ENCODE data around the gene HS3ST1.

HS3ST1 gene

DNA sequence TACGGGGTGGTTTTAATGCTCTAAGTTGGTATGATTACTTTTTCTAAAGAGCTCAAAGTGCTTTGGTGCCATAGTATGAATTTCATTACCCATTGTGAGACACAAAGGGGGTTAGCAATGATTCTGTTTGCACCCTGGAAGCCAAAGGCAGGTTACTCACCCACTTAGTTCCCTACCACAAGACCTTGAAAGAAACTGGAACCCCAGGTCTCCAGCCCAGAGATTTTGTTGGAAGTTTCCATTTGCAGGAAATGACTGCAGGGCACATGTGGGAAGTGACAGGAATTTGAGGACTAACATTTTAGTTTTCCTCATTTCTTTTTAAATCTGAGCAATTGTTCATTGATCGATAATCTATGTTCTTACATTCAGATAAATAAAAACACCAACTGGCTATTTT, 1.8 kb upstream of the HS3ST1 start:
- DNase-seq, result no peak

DNA sequence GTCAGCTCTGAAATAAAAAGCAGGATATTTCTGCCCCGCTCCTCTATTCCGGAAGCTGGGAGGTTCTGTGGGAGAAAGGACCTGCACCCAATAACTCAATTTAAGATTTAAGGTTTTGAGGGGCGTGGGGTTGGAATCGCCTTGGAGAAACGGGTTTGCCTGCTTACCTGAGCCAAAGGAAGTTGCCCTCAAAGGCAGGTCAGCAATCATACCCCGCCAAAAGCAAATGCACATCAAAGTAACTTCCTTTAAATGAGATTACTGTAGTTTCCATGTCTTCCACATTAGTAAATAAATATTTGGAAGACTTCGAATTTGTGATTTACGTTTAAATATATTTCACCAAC, 978 bp upstream of the HS3ST1 start:
- no peak for DNase-seq

DNA sequence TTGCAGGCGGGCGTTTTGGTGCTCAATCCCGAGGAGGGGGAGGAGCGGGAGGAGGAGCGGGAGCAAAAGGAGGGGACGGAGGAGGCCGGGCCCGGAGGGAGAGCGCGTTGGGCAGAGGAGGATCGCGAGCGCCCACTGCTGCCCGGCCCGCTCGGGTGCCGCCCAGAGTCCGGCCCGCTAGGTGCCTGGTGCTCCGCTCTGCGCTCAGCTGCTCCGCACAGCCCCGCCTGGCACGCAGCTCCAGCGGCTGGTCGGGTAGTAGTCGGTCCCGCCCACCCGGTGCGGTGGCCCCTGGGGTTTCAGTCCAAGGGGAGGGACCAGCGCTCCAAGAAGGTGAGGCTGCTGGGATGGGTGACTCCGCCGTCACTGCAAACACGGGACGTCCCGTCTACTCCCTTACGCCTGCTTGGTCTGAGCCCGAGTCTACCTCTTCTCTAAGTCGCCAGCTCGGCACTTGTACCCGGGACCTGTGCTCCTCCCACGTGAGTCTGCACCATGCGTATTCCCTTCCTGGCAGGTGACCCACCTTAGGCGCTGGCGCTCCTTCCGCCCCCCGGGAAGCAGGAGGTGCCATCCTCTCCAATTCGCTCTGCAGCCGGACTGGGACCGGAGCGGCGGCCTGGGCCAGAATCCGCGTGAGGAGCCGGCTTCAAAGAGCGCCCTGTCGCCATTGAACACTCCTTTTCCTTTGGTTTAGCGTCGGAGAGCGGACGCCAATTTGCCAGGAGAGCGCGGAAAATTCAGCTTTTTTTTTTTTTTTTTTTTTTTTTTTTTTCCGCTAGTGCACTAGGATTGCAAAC, 405 bp upstream of the HS3ST1 start:
- peak; percentile 85 for DNase-seq

DNA sequence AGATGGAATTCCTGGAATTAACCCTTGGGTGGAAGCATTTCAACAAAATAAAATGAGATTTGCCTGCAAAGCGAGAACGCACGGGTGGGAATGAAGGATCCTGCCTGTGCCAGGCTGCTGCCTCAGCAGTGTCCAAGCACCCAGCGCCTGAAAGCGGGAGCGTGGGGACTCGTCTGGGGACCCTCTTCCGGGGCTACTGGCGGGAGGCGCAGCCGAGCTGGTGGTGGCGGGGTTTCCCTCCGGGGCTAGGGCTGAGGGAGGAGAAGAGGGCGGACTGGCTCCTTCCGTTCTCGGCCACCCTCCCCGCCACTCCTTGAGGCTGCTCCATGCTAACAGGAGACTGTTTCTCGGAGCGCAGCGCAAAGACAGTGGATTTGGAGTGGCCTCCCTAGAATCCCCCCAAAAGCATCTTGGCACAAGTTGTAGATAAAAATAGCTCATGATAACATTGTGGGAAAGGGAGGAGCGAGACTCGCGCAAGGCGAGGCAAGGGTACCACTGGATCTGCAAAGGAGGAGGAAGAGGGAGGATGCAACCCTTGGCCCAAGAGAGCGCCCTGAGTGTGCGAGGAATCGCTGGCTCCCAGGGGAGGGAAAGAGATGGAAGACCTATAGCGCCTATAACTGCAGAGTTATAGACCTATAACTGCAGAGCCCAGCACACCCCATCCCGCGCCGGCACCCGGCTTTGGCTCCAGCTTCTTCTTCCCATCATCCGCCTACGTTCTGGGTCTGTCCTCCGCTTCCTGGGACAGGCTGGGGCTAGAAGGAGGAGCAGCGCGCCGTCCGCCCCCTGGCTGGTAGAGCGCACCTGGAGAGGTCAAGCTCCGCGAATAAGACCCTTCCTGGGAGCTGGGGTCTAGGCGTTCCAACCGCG, 1.3 kb downstream of the HS3ST1 start:
- DNase-seq, result no peak

DNA sequence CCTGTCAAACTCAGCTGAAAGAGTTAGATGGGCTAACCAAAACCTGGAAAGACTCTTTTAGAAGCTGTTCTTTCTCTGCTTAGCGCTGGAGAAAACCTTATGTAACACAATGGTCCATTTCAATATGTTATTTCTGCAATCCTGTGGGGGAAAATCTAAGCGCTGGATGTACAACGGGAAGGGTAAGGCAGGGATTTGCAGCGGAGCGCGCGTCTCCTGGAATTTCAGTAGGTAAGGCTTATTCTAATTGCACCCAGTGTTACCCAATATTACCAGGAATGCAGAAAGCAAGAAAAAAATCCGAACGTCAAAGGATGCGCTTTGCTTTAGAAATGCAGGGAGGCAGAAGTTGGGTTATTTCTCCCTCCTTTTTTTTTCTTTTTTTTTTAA, 2.0 kb downstream of the HS3ST1 start:
- DNase-seq, result no peak

DNA sequence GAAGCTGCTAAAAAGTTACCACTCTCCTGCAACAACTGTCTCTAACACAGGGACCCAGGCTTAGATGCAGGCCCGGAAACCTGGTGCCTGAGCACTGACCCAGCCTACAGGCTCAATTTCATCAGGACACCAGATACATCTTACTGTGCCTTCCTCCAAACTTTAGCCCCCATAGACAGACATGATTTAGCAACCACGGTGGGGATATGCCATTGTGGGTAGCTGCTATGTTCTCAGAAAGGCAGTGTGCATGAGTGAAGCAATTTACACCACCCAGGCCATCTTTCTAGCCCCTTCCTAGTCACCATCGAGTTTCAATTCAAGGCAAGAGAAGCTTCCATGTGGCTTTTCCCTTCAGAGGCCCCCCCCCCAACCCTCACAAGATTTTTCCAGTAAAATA, 2.7 kb downstream of the HS3ST1 start:
- DNase-seq, result no peak

DNA sequence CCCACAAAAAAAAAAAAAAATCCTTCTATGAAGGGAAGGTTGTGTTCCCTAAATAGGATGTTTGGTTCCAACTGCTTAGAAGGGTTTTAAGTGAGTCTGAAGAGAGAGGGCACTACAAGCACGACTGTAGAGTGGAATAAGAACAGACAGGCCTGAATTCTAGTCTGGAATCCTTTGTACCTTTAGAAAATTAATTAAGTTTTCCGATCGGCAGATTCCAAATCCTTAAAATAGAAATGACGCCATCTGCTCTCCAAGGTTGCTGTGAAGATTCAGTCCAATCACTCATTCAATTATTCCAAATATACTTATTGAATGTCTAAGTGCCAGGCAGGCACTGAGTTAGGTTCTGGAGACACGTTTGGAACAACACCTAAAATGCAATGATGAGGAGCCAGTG, 3.8 kb downstream of the HS3ST1 start:
- no peak for DNase-seq

DNA sequence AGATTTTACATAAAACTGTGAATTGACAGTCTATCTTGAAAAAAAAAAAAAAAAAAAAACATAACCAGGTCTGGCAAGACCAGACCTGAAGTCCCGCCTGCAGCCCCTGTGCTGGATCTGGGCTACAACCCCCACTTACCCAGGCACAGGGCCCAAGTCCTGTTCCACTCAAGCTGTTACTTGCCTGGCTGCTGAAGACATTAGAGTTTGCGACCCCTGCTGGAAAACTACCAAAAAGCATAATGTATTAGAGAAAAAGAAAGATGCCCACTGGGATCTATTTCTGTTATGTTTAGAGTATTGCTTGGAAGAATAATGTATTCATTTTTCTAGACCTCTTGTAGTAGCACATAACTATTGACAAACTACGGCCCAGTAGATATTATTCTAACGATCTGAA, 4.7 kb downstream of the HS3ST1 start:
- no peak for DNase-seq

DNA sequence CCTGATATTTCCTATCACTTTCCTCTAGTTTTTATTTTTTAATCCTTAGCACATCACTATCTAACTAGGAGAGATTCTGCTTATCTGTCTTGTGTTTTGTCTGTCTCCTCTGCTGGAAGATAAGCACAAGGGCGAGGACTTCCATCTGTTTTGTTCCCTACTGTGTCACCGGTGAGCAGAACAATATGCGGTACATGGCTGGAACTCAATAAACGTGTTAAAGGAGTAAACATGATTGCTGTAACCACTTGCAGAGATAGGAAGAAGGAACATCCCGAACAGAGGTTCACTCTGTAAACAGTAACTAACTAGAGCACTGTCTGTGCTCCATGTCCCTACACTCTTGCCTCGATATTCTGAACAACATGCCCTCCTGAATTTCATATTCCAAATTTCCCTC, 5.2 kb downstream of the HS3ST1 start:
- no peak for DNase-seq

DNA sequence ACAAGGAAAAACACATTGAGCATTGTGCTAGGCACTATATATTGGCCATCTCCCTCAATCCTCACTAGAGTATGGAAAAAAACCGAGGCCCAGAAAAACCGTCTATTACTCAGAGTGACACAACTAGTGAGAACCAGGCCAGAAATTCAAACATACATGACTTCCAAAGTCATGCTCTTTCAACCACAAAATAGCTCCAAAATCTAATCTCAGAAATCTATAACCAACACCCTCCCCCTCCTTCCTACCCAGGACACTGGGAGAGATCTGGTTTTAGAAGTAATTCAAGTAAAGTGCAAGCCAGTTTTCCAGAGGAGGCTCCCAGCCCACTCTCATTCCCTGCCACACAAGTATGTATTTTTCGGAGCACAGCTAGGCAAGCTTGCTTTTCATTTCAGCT, 7.6 kb downstream of the HS3ST1 start:
- DNase-seq, result no peak

DNA sequence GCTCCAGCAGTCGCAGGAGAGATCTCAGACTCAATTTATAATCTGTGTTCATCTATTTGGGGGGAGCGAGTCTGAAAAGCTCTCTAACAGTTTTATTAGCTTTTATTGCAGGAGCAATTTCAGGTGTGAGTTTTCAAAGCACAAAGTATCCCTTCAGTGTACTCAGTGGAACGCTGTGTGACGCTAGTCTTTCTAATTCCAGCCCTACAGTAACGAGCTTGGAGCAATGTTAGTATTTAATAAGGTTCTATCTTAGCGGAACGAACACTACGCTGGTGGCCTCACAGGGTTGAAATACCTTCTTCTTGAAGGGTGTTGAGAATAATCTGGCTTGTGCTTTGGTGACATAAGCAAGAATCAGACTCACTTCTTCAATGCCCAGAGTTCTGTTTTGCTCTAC, 8.4 kb downstream of the HS3ST1 start:
- DNase-seq, result no peak

DNA sequence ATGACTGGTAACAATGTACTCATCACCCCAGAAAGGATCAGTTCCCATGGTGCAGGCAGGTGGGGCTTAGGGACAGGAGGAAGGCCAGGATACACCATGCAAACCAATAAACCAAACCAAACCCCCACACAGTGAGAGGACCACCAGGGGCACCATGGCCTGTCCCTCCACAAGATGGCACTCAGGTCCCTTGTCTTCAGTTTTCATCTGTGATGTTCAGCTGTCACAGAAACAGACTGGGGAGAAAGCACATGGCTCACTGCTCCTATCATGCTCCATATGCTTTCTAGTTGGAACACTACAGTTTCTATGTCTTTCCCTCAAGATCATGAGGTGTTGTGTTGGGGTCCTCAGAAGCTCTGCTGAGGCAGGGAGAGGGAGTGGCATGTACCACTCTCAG, 10.1 kb downstream of the HS3ST1 start:
- DNase-seq, result no peak

DNA sequence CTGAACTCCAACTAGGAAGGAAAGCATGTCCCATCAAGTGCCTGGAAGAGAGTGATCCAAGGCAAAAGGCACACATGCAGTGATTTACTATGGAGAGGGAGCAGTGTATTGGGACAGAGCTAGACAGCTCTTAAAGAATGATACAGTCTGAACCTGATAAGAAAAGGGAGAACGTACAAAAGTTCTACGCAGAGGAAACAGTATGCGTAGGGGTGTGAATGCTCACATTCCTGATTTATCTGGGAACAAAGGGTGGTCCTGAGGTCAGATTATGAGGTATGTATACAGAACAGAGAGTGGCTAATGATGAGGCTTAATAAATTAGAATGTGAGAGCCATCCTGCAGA, 12.0 kb downstream of the HS3ST1 start:
- no peak for DNase-seq

DNA sequence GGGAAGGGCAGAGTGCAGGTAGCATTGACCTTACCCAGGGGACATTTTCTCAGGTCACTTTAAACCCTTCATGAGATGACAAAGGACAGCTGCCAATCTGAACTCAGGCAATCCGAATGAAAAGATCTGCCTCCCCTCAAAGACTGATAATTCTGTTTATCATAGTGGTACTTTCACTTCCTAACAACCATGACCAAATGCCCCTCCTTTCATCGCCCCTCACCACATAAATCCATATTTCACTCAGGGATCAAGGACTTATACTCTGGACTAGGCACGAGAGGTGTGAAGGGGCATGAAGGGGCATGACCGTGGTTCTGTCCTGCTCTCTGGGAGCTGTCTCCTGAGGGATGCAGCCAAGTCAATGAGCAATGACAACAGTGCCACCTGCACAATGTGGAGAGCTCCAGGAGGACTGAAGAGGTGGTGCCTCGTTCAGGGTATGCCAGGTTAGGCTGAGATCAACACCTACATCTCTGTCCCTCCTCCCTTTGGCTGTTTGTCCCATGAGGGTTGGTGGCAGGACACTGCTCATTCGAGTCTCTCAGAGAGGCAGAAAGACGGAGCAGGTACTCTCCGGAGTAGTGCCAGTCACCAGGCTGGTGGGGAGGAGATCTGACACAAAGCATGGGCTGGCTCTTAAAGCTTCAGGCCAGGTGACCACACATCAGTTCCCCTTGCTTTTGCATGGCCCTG, 12.5 kb downstream of the HS3ST1 start:
- DNase-seq, result no peak

DNA sequence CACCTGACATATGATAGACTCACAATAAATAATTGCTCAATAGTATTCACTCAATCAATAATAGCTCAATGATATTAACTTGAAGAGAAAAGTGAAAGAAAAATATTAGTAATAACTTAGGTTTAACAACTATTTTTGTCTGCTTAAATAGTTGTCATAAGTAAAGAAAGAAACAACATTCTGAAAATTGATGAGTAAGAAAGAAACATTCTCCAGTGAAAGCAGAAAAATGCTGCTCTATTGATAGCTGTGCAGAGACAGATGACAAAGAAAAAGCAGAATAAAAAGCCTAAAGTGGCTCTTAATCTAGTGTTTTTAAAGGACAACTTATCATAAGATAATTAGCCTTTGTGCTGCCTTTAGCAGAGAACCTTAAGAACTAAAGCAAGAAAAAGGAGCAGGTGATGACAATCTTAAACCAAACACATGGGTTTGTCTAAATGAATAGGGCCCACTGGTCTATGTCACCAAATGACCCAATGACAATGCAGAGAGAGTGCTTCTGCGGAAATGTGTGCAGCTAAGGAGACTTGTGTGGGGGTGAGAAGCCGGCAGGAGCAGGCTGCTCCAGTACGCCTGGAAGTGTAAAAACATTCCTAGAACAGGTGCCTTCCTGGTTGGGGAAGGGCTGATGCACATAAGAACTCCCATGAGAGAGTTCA, 13.2 kb downstream of the HS3ST1 start:
- no peak for DNase-seq

DNA sequence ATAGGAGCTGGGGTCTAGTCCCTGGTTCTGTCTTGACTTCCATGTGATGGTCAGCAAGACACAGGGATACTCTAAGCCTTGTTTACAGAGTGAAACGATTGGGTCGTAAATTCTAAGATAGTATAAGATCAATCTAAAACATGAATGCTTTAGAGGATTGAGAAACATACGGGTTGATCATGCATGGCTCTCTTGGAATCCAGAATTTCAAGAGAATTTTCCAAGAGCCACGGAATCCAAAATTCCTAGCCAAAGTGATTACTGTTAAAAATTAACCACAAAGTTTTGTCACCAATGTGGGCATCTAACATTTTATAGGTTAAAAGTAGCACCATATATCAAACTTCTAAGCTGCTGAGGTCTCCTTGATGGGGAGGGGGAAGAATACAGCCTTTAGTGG, 16.5 kb downstream of the HS3ST1 start:
- no peak for DNase-seq

DNA sequence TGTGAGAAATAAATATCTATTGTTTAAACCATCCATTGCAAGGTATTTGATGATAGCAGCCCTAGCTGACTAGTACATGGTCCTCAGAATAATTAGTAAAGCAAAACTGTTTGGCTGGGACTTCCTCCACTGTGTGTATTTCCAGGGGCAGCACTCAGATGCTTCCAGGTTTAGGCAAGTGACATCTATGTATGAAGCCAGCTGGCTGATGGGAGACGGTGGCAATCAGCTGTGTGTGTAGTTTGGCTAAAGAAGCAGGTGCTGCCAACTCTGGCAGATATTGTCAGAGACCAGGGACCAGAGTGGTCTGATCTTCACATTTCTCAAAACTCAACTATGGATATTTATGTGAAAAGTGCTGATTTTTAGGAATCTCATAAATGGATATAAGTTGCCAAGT, 19.1 kb downstream of the HS3ST1 start:
- no peak for DNase-seq

DNA sequence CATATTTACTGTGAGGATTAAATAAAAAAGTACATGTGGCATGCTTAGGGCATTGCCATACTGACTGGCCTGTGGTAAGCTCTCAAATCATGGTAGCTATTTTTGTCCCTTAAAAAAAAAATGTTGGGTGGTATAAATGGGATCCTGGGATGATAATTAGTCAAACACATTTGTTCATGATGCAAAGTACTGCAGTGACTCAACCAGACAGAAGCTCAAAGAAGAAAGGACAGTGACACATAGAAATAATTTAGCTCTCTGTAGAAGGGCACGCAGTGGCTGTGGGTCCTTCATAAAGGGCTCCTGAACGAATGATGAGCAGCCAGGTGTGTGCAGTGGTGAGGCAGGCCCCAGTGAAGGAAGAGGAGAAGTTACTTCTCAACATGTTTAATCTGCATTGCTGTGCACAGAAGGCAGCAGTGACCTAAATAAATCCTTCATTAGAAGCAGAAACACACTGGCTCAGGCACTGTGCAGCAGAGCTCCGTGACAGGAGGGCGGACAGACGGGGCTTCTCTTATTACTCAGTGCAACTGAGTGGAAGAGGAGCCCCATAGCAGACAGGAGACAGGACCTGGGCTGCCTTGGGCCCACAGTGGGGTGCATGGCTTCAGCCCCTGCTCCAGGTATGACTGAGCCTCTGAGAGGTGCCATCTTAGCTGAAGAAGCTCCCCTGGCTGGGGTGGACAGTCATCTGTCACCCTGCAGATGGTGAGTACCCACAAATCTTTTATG, 20.3 kb downstream of the HS3ST1 start:
- no peak for DNase-seq

DNA sequence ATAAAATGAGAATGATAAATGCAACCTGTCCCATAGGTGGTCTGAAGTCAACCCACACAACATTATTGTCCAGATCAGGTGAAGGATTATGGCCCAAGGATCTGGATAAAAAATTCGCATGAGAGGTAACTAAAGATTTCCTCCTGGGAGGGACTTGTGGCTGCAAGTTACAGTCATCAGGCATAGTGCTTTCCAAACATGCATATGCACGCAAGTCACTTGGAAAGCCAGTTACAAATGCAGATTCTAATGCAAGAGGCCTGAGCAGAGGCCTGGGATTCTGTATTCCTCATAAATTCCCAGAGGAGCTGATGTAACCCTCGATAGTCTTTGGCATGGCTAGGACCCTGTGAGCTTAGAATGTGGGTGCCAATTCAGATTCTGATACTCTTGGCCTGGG, 21.1 kb downstream of the HS3ST1 start:
- DNase-seq, result no peak

DNA sequence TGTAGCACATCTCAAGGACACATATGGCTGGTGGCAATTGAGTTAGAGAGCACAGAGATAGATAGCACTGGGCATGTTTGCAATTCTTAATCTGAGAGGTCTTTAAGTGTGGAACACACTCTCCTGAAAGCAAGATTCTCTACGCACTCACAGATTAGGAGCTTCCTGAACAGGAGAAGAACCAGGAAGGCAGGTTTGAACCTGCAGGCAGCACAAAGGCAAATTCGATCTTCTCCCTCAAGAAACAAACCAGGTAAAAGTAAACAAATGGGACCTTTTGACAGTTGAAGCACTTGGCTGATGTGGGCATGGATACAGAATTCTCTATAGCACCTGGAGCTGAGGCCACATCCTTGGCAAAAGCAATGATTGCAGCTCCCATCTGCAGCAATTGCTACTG, 24.3 kb downstream of the HS3ST1 start:
- DNase-seq, result no peak

DNA sequence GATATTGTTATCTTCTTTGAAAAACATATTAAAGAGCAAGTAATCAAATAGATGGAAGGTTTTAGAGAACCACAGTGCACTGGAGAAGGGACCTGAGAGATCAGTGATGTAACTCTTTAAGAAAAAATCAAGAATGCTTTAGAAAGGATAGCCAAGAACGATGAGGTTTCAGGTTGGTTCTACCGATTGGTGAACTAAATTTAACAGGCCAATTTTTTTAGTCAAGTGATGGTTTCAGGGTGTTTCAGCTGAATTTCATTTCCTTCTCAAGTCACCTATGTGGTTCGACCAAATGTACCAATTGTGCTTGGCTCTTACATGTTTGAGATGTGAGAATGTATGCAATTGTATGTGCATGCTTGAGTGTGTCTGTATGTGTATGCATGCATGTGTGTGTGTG, 26.5 kb downstream of the HS3ST1 start:
- DNase-seq, result no peak

DNA sequence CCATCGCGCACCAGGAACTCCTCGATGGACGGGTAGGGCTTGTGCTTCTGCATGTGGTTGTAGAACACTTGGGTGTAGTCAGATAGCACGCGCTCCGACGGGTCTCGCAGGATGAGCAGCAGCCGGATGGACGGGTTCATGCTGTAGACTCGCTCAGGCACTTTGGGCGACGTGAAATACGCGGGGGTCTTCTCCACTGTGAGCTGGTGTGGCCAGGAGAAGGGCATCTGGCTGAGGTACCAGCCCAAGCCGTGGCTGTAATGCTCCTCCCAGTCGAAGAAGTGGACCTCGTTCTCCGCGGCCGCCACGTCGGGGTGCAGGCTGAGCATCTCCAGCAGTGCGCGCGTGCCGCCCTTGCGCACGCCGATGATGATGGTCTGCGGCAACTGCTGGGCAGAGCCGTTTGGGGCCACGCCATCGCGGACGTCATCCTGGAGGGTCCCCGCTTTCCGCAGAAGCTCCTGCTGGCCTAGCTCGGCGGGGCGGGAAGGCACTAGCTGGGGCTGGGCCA, 29.2 kb downstream of the HS3ST1 start:
- no peak for DNase-seq

Measured in T1000 (cell line).